Endothelial cell of umbilical vein (primary cell): ENCODE results near the gene GBP5. TPM values are rescaled to one million over a fixed set of nuclear protein-coding genes. Genes with fewer than 3 reads are reported as not detected.

Experiments
- BruUV-seq: library from RNA; stranded (reverse); fragments of 400-500 nt; replicated peaks from 2 replicates; lab custom pipeline; 2021; lab: Mats Ljungman, UMichigan
- CTCF ChIA-PET: fragments of 300-600, 350-600 bp; sonication (Branson Sonifier 250); formaldehyde crosslinking; loops from one replicate; lab custom pipeline; 2021; ENCODE audit warnings: antibody characterized with exemption, inconsistent platforms; lab: Charles Lee
- POLR2A ChIA-PET: fragments of 300-600, 350-600 bp; sonication (Branson Sonifier 250); formaldehyde crosslinking; loops from one replicate; lab custom pipeline; 2021; ENCODE audit warnings: antibody characterized with exemption, inconsistent platforms; lab: Charles Lee
- DNase-seq: peaks from one replicate; pipeline ENCODE4 v3.0.0-alpha.2; 2011; ENCODE audit warnings: low read depth, low spot score
- FAIRE-seq: peaks from 2 replicates; lab custom pipeline; 2011; peaks lifted over from hg19 to GRCh38; lab: Jason Lieb, UNC
- H2AFZ ChIP-seq: 2 replicates; pipeline ENCODE4 v1.6.0; 2012; ENCODE audit warnings: low read depth, low read length, control low read depth, inconsistent platforms
- H3K27ac ChIP-seq: 2 replicates; pipeline ENCODE4 v1.5.1; 2011; ENCODE audit warnings: low read depth, mild to moderate bottlenecking, control low read depth, low read length, moderate library complexity; ENCODE audit not compliant: insufficient read depth
- H3K27me3 ChIP-seq, 2 experiments: 2 replicates each; pipeline versions ENCODE4 v1.6.0 to v1.6.1; 2011; ENCODE audit warnings: low read length in 2 of 2, mixed read lengths in 1 of 2; ENCODE audit not compliant: control insufficient read depth in 2 of 2, insufficient read depth in 2 of 2
- H3K36me3 ChIP-seq, 2 experiments: 2 replicates in 1 of 2; 3 replicates in 1 of 2; pipeline ENCODE4 v1.5.1; 2011; ENCODE audit warnings: low read length in 2 of 2, mild to moderate bottlenecking in 1 of 2, moderate library complexity in 1 of 2; ENCODE audit not compliant: control insufficient read depth in 2 of 2, insufficient read depth in 2 of 2; ENCODE audit errors: extremely low read depth in 1 of 2
- H3K4me1 ChIP-seq: 3 replicates; pipeline ENCODE4 v1.5.1; 2011; ENCODE audit warnings: mild to moderate bottlenecking, low read length; ENCODE audit not compliant: control insufficient read depth, insufficient read depth; ENCODE audit errors: extremely low read depth
- H3K4me2 ChIP-seq: 2 replicates; pipeline ENCODE4 v1.6.1; 2011; ENCODE audit warnings: low read length, control low read depth, mixed read lengths; ENCODE audit not compliant: insufficient read depth
- H3K4me3 ChIP-seq, 3 experiments: fragments of 200-600 bp in 1 of 3; sonication (generic), shearing (Covaris generic) in 1 of 3; replicated peaks in 1 of 3; 2 replicates each; pipeline ENCODE4 v1.5.1; 2011 to 2016; ENCODE audit warnings: control low read depth in 3 of 3, low read length in 3 of 3, mild to moderate bottlenecking in 2 of 3, inconsistent platforms in 1 of 3, low read depth in 1 of 3, moderate library complexity in 1 of 3; ENCODE audit not compliant: insufficient read depth in 1 of 3
- H3K79me2 ChIP-seq: 2 replicates; pipeline ENCODE4 v1.6.0; 2012; ENCODE audit warnings: low read length, inconsistent platforms; ENCODE audit not compliant: control insufficient read depth, insufficient read depth
- H3K9ac ChIP-seq: replicated peaks from 2 replicates; pipeline ENCODE3; 2011; ENCODE audit warnings: low read length, control low read depth; ENCODE audit not compliant: insufficient read depth; ENCODE audit errors: extremely low read depth
- H3K9me1 ChIP-seq: replicated peaks from 3 replicates; pipeline ENCODE4 v1.6.0; 2011; ENCODE audit warnings: mild to moderate bottlenecking, low read length; ENCODE audit not compliant: control insufficient read depth, insufficient read depth; ENCODE audit errors: extremely low read depth
- H3K9me3 ChIP-seq: replicated peaks from 2 replicates; pipeline ENCODE4 v1.5.1; 2012; ENCODE audit warnings: low read length, inconsistent platforms; ENCODE audit not compliant: control insufficient read depth, insufficient read depth
- H4K20me1 ChIP-seq: replicated peaks from 2 replicates; pipeline ENCODE3; 2011; ENCODE audit warnings: mild to moderate bottlenecking, low read length; ENCODE audit not compliant: control insufficient read depth, insufficient read depth; ENCODE audit errors: extremely low read depth
- EZH2 ChIP-seq: IDR thresholded peaks from 2 replicates; pipeline ENCODE4 v1.6.1; 2012; ENCODE audit warnings: borderline replicate concordance, low read depth, mild to moderate bottlenecking, moderate library complexity, low read length, inconsistent platforms; ENCODE audit not compliant: severe bottlenecking
- FOS ChIP-seq: IDR thresholded peaks from 2 replicates; pipeline ENCODE4 v1.6.1; 2011; ENCODE audit warnings: mild to moderate bottlenecking, low read length, moderate library complexity, borderline replicate concordance; ENCODE audit not compliant: insufficient read depth
- GATA2 ChIP-seq: IDR thresholded peaks from 2 replicates; pipeline ENCODE4 v1.7.0; 2011; ENCODE audit warnings: low read depth, mild to moderate bottlenecking, moderate library complexity, mixed read lengths, low read length; ENCODE audit not compliant: insufficient read length, insufficient read depth
- JUN ChIP-seq: IDR thresholded peaks from 2 replicates; pipeline ENCODE4 v1.6.1; 2011; ENCODE audit warnings: borderline replicate concordance, low read depth; ENCODE audit not compliant: insufficient read length, insufficient read depth
- MYC ChIP-seq: IDR thresholded peaks from one replicate; pipeline ENCODE4 v1.6.1; 2011; ENCODE audit warnings: mild to moderate bottlenecking, low read depth, low read length
- POLR2A ChIP-seq: IDR thresholded peaks from 2 replicates; pipeline ENCODE4 v1.6.1; 2012; ENCODE audit warnings: low read depth, mild to moderate bottlenecking, control low read depth, low read length
- POLR2AphosphoS5 ChIP-seq: IDR thresholded peaks from 2 replicates; pipeline ENCODE4 v1.6.1; 2012; ENCODE audit warnings: low read depth, mild to moderate bottlenecking, control low read depth, low read length, moderate library complexity; ENCODE audit not compliant: insufficient read depth
- dilution Hi-C: fragments of 300-500 bp; cut with MboI; formaldehyde crosslinking; loops from one replicate; pipeline ENCODE4 v1.15.0; 2019; ENCODE audit warnings: low sequenced_read_pairs; ENCODE audit not compliant: extremely low pct_ligation_motif_present
- intact Hi-C: fragments of 100-400 bp; cut with micrococcal nuclease; formaldehyde crosslinking; loops from one replicate; pipeline ENCODE4 v1.10.0; 2022
- polyA plus RNA-seq, 4 experiments: library from polyadenylated mRNA; depleted of rRNA in 3 of 4; stranded (reverse) in 3 of 4; unstranded in 1 of 4; fragments of >200 nt; gene quantifications; 2 replicates each; pipeline versions ENCODE4 v1.2.1 to v1.2.3, GENCODE V29; 2011 to 2012; ENCODE audit warnings: missing spikeins in 1 of 4
- total RNA-seq: library from RNA; stranded (reverse); gene quantifications from 2 replicates; pipeline ENCODE4 v1.2.3, GENCODE V29; 2021
- TF ChIP-seq, protein P1 (sequence below): IDR thresholded peaks from 2 replicates; pipeline ENCODE4 v1.6.1; 2011; ENCODE audit not compliant: insufficient read depth, insufficient read length
- TF ChIP-seq, protein P2 (sequence below), 2 donors: IDR thresholded peaks; 1 replicate in 1 of 2; 2 replicates in 1 of 2; pipeline ENCODE4 v1.5.1; 2011; ENCODE audit warnings: low read length in 2 of 2, mild to moderate bottlenecking in 2 of 2, moderate library complexity in 2 of 2, control low read depth in 1 of 2, inconsistent platforms in 1 of 2, low read depth in 1 of 2; ENCODE audit not compliant: insufficient read depth in 1 of 2; ENCODE audit errors: extremely low read depth in 1 of 2

The GBP5 gene
- total and polyA plus RNA-seq, 2 donors (not counting 3 experiments of a cell fraction or from before 2014, with no cell fraction given) = 0.31 TPM; not detected in 1

DNA sequence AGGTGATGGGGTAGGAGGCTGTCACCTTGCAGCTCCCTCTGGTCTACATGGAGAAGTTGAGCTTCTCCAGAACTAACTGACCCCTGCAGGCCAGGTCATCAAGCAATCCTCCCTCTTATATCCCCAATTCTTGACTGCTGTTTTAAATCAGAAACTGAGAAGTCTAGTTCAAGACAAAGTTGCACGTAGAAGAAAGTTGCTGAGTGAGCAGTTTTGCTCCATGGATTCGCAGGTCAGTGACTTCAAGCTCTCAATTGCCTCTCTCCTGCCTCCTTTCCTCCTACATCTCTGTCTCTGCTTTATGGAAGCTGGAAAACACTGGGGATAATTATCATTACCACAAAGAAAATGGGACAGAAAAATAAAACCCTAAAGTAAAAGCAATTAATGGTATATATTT is 32.8 kb upstream of the GBP5 start:
- Histone ChIP-seq H3K9me1 (no peaks in the 10 kb centered on the region), H3K27me3 (no peaks in the 10 kb centered on the region), H3K9me3 (no peaks in the 10 kb centered on the region), H3K4me1 (no peaks in the 10 kb centered on the region), H2AFZ (no peak overlapping the region), H3K4me3 (no peak overlapping the region), H3K9ac (no peak overlapping the region), H3K27ac (no peak overlapping the region), H4K20me1 (no peaks in the 10 kb centered on the region), H3K4me2 (no peak overlapping the region), H3K36me3 (no peaks in the 10 kb centered on the region), H3K79me2 (no peaks in the 10 kb centered on the region)
- no TSS peak for BruUV-seq
- DNase-seq (no peak), FAIRE-seq (no peak)
- dilution Hi-C loops = no loop called here
- no peak for TF ChIP-seq FOS
- TF ChIP-seq JUN = no peak
- intact Hi-C loops = no loop called here
- ChIA-PET CTCF (interaction anchor here (2.6 kb wide), 1 partner anchor 220 kb away, joined by 8 read pairs; no protein-coding TSS in a partner anchor), POLR2A (no interaction called here)

DNA sequence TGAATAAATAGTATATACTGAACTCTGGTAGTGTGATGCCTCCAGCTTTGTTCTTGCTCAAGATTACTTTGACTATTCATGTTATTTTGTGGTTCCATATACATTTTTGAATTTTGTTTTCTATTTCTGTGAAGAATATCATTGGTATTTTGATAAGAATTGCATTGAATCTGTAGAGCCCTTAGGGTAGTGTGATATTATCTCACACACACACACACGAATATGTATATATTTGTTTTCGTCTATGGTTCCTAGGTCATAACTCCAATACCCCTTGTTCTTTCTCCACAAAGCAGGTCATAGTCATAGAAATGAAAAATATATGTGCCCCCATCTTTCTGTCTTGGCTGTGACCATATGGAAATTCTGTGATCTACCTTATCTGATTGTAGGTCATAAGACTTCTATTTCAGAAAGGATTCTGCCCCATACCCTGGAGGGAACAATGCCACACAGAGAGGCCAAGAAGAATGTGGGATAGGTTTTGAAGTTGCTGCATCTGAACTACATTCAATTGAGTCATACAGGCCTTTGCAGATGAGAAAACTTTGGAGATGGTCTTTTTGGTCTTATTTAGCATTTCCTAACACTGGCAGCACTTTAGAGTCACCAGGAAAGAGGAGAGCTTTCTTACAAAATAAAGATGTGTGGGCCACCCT is 32.0 kb upstream of the GBP5 start:
- FAIRE-seq (no peak), DNase-seq (no peak)
- ChIA-PET CTCF (interaction anchor here (2.6 kb wide), 1 partner anchor 219 kb away, joined by 8 read pairs; no protein-coding TSS in a partner anchor), POLR2A (no interaction called here)
- no peak overlapping the region for H2AFZ ChIP-seq
- H3K4me3 ChIP-seq = no peak overlapping the region
- no peaks in the 10 kb centered on the region for H3K27me3 ChIP-seq
- H4K20me1 ChIP-seq = no peaks in the 10 kb centered on the region
- no peaks in the 10 kb centered on the region for H3K79me2 ChIP-seq
- TF ChIP-seq, protein P1, sequence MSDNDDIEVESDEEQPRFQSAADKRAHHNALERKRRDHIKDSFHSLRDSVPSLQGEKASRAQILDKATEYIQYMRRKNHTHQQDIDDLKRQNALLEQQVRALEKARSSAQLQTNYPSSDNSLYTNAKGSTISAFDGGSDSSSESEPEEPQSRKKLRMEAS = no peak
- no peak for TF ChIP-seq POLR2A
- TF ChIP-seq, protein P2, sequence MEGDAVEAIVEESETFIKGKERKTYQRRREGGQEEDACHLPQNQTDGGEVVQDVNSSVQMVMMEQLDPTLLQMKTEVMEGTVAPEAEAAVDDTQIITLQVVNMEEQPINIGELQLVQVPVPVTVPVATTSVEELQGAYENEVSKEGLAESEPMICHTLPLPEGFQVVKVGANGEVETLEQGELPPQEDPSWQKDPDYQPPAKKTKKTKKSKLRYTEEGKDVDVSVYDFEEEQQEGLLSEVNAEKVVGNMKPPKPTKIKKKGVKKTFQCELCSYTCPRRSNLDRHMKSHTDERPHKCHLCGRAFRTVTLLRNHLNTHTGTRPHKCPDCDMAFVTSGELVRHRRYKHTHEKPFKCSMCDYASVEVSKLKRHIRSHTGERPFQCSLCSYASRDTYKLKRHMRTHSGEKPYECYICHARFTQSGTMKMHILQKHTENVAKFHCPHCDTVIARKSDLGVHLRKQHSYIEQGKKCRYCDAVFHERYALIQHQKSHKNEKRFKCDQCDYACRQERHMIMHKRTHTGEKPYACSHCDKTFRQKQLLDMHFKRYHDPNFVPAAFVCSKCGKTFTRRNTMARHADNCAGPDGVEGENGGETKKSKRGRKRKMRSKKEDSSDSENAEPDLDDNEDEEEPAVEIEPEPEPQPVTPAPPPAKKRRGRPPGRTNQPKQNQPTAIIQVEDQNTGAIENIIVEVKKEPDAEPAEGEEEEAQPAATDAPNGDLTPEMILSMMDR (IDR thresholded peaks at IDR 0.05; ENCODE audit: extremely low read depth in 1 of 2, insufficient read depth in 1 of 2, low read depth in 1 of 2, low read length in 2 of 2) = no peak
- TF ChIP-seq JUN = no peak
- TF ChIP-seq GATA2 = no peak
- TF ChIP-seq FOS = no peak
- TF ChIP-seq EZH2 = no peak
- no peak for TF ChIP-seq POLR2AphosphoS5
- no peak for TF ChIP-seq MYC
- H3K9me1 ChIP-seq = no peaks in the 10 kb centered on the region
- no TSS peak for BruUV-seq
- no peaks in the 10 kb centered on the region for H3K4me1 ChIP-seq
- no peak overlapping the region for H3K4me2 ChIP-seq
- intact Hi-C loops (no loop called here), dilution Hi-C loops (no loop called here)
- no peak overlapping the region for H3K27ac ChIP-seq
- H3K36me3 ChIP-seq = no peaks in the 10 kb centered on the region
- H3K9me3 ChIP-seq = no peaks in the 10 kb centered on the region
- H3K9ac ChIP-seq = no peak overlapping the region
